ENCODE measurements around the gene EYA4.

Gene EYA4

GRCh38 chr6:133368664-133369063 is 127.5 kb downstream of the EYA4 start (continued):
- TF ChIP-seq IKZF3 (tag by site-specific recombination; IDR thresholded peaks at IDR 0.05) = no peak
- no peak for TF ChIP-seq YY1 (tag by site-specific recombination; IDR thresholded peaks at IDR 0.05)
- peak; percentile 44; the same call in 1 of the 2 replicates for TF ChIP-seq ZBTB44 (tag by site-specific recombination; IDR thresholded peaks at IDR 0.05)
- TF ChIP-seq ZEB2 (tag by site-specific recombination; IDR thresholded peaks at IDR 0.05) = 0 out of 2 replicates have a peak, but pooled peaks have one; percentile 43
- no peak for TF ChIP-seq PRDM10 (tag by site-specific recombination; IDR thresholded peaks at IDR 0.05)
- no peak for TF ChIP-seq ZNF639 (tag by site-specific recombination; IDR thresholded peaks at IDR 0.05)
- TF ChIP-seq ZNF626 (tag by site-specific recombination; IDR thresholded peaks at IDR 0.05) = no peak
- TF ChIP-seq ZNF660 (tag by site-specific recombination; IDR thresholded peaks at IDR 0.05) = 0 out of 2 replicates have a peak, but pooled peaks have one; percentile 30
- TF ChIP-seq ZNF350 (tag by site-specific recombination; IDR thresholded peaks at IDR 0.05) = no peak
- no peak for TF ChIP-seq ZNF16 (tag by site-specific recombination; IDR thresholded peaks at IDR 0.05; ENCODE audit: low read depth)
- no peak for TF ChIP-seq ZSCAN5A (tag by site-specific recombination; IDR thresholded peaks at IDR 0.05)
- 0 out of 2 replicates have a peak, but pooled peaks have one; percentile 31 for TF ChIP-seq ZSCAN4 (tag by site-specific recombination; IDR thresholded peaks at IDR 0.05)
- TF ChIP-seq ZNF280C (tag by site-specific recombination; IDR thresholded peaks at IDR 0.05) = no peak
- peak; percentile 73; the same call in 1 of the 2 replicates for TF ChIP-seq ZNF629 (tag by site-specific recombination; IDR thresholded peaks at IDR 0.05)
- TF ChIP-seq SCRT1 (tag by site-specific recombination; IDR thresholded peaks at IDR 0.05; ENCODE audit: borderline replicate concordance) = 0 out of 2 replicates have a peak, but pooled peaks have one; percentile 64
- no peak for TF ChIP-seq ZNF510 (tag by site-specific recombination; IDR thresholded peaks at IDR 0.05; ENCODE audit: insufficient replicate concordance)
- no peak for TF ChIP-seq ZNF112 (tag by site-specific recombination; IDR thresholded peaks at IDR 0.05)
- no peak for TF ChIP-seq PBX3 (CRISPR knock-in tag; IDR thresholded peaks at IDR 0.05)
- no peak; the same call in 1 of the 2 replicates for TF ChIP-seq TRIM28 (IDR thresholded peaks at IDR 0.05; ENCODE audit: borderline replicate concordance, low read length)
- TF ChIP-seq CTCF (tag by site-specific recombination; IDR thresholded peaks at IDR 0.05) = peak; percentile 76
- TF ChIP-seq ZNF114 (tag by site-specific recombination; IDR thresholded peaks at IDR 0.05) = no peak
- no peak for TF ChIP-seq ZBTB20 (tag by site-specific recombination; IDR thresholded peaks at IDR 0.05)
- no peak for TF ChIP-seq ZNF221 (tag by site-specific recombination; IDR thresholded peaks at IDR 0.05; ENCODE audit: borderline replicate concordance)
- TF ChIP-seq ZNF843 (tag by site-specific recombination; IDR thresholded peaks at IDR 0.05) = no peak
- 0 out of 2 replicates have a peak, but pooled peaks have one; percentile 13 for TF ChIP-seq ZFP69B (tag by site-specific recombination; IDR thresholded peaks at IDR 0.05)
- TF ChIP-seq ZBTB17 (tag by site-specific recombination; IDR thresholded peaks at IDR 0.05) = peak; percentile 76
